GM18909 (cell line): ENCODE data around the gene CXXC5.

Source experiments
- ATAC-seq: cut with Tn5 transposase; IDR thresholded peaks from one replicate; pipeline ENCODE4 v1.9.1; 2021; ENCODE audit warnings: mild to moderate bottlenecking; ENCODE audit not compliant: unreplicated experiment, poor library complexity

The CXXC5 gene

GRCh38 chr5:139677736-139678613 lies 29.8 kb downstream of the CXXC5 start:
- ATAC-seq, result no peak

- ATAC-seq, result no peak
Observed at GRCh38 chr5:139678751-139679750, 30.9 kb downstream of the CXXC5 start.

- no peak for ATAC-seq
Observed at GRCh38 chr5:139680368-139681111, 32.4 kb downstream of the CXXC5 start.

GRCh38 chr5:139681112-139681458 lies 32.9 kb downstream of the CXXC5 start:
- no peak for ATAC-seq

GRCh38 chr5:139681466-139681865 lies 33.3 kb downstream of the CXXC5 start:
- ATAC-seq, result no peak

GRCh38 chr5:139682016-139682975 lies 34.1 kb downstream of the CXXC5 start:
- no peak for ATAC-seq

GRCh38 chr5:139683295-139684271 lies 35.4 kb downstream of the CXXC5 start:
- no peak for ATAC-seq

- ATAC-seq, result no peak
Observed at GRCh38 chr5:139684350-139684880, 36.3 kb downstream of the CXXC5 start.

- ATAC-seq, result no peak
Observed at GRCh38 chr5:139684881-139685749, 37.0 kb downstream of the CXXC5 start.

GRCh38 chr5:139685886-139686285 lies 37.7 kb downstream of the CXXC5 start:
- no peak for ATAC-seq

- ATAC-seq, result no peak
Observed at GRCh38 chr5:139686356-139686705, 38.2 kb downstream of the CXXC5 start.

GRCh38 chr5:139686706-139687441 lies 38.7 kb downstream of the CXXC5 start:
- ATAC-seq, result no peak

GRCh38 chr5:139687656-139688055 lies 39.5 kb downstream of the CXXC5 start:
- ATAC-seq, result no peak

- ATAC-seq, result no peak
Observed at GRCh38 chr5:139688088-139688702, 40.0 kb downstream of the CXXC5 start.

GRCh38 chr5:139688751-139689372 lies 40.7 kb downstream of the CXXC5 start:
- ATAC-seq, result no peak
